ENCODE data around the gene TNNT3. TPM values are rescaled to one million over a fixed set of nuclear protein-coding genes. Genes with fewer than 3 reads are reported as not detected.

The TNNT3 gene
- total RNA-seq, 1 donor = not detected

DNA sequence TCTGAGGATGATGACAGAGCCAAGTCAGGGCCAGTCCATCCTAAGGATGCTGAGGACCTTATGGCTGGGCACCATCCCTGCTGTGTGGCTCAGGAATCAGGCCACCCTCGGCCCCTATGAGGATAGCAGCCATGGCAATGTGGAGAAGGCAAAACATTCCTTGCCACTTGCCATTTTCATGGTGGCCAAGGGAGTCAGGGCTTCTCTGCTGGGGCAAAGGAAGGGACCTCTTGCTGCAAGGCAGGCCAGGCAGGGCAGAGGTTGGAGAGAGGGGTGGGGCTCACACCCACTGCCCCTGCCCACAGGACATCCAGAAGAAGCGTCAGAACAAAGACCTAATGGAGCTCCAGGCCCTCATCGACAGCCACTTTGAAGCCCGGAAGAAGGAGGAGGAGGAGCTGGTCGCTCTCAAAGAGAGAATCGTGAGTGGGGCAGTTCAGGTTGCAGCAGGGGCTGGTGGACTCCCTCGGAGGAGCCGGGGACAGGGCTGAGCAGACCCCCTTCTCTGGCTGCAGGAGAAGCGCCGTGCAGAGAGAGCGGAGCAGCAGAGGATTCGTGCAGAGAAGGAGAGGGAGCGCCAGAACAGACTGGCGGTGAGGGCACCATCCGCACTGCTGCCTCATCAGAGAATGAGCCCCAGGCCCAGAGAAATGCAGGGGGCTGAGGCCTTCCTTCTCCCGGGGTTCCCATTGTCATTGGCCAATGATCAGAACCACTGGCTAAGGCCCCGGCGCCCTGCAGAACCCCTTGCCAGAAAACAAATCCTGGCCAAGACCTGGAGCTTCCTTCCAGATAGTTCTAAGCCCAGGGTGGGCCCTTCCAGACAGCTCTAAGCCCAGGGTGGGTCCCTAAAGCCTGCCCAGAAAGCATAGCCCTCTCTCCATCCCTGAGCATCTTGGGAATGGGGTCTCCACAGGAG lies 14.2 kb downstream of the TNNT3 start:
- TF ChIP-seq, protein P1, sequence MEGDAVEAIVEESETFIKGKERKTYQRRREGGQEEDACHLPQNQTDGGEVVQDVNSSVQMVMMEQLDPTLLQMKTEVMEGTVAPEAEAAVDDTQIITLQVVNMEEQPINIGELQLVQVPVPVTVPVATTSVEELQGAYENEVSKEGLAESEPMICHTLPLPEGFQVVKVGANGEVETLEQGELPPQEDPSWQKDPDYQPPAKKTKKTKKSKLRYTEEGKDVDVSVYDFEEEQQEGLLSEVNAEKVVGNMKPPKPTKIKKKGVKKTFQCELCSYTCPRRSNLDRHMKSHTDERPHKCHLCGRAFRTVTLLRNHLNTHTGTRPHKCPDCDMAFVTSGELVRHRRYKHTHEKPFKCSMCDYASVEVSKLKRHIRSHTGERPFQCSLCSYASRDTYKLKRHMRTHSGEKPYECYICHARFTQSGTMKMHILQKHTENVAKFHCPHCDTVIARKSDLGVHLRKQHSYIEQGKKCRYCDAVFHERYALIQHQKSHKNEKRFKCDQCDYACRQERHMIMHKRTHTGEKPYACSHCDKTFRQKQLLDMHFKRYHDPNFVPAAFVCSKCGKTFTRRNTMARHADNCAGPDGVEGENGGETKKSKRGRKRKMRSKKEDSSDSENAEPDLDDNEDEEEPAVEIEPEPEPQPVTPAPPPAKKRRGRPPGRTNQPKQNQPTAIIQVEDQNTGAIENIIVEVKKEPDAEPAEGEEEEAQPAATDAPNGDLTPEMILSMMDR (IDR thresholded peaks at IDR 0.05; ENCODE audit: insufficient read depth, low read depth, low read length) = no peak

DNA sequence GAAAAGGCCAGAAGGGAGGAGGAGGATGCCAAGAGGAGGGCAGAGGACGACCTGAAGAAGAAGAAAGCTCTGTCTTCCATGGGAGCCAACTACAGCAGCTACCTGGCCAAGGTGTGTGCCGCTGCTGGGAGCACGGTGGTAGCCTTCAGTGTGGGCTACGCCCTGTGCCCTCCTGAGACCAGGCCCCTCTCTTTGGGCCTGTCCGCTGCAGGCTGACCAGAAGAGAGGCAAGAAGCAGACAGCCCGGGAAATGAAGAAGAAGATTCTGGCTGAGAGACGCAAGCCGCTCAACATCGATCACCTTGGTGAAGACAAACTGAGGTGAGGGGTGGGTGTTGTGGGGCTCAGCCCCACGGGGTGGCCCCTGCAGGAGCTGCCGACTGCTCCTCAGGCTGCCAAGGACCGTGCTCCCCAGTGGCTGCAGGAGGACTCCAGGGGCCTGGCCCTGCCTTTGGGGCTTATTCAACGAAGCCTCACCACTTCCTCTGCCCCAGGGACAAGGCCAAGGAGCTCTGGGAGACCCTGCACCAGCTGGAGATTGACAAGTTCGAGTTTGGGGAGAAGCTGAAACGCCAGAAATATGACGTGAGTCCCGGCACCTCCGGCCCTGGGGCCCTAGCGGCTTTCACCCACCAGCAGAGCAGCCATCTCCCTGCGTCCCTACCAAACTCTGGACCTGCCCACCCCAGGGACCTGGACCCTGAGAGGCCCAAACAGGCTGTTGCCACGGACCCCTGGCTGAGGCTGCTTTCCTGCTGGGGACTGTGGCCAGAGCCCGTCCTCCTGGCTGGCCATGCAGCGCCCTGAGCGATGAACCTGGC lies 15.0 kb downstream of the TNNT3 start:
- no peak for DNase-seq (ENCODE audit: low read depth)
- H3K4me3 ChIP-seq (ENCODE audit: low read depth, low read length) = no peak overlapping the region
- TF ChIP-seq, protein P1 (IDR thresholded peaks at IDR 0.05; ENCODE audit: insufficient read depth, low read depth, low read length) = no peak

More for the DNA sequence above, 14.2 kb downstream of the TNNT3 start:
- DNase-seq (ENCODE audit: low read depth) = no peak
- H3K4me3 ChIP-seq (ENCODE audit: low read depth, low read length) = no peak overlapping the region

GRCh38 chr11:1935156-1936071 lies 15.9 kb downstream of the TNNT3 start:
- TF ChIP-seq, protein P1 (IDR thresholded peaks at IDR 0.05; ENCODE audit: insufficient read depth, low read depth, low read length) = no peak
- no peak overlapping the region for H3K4me3 ChIP-seq (ENCODE audit: low read depth, low read length)
- no peak for DNase-seq (ENCODE audit: low read depth)

DNA sequence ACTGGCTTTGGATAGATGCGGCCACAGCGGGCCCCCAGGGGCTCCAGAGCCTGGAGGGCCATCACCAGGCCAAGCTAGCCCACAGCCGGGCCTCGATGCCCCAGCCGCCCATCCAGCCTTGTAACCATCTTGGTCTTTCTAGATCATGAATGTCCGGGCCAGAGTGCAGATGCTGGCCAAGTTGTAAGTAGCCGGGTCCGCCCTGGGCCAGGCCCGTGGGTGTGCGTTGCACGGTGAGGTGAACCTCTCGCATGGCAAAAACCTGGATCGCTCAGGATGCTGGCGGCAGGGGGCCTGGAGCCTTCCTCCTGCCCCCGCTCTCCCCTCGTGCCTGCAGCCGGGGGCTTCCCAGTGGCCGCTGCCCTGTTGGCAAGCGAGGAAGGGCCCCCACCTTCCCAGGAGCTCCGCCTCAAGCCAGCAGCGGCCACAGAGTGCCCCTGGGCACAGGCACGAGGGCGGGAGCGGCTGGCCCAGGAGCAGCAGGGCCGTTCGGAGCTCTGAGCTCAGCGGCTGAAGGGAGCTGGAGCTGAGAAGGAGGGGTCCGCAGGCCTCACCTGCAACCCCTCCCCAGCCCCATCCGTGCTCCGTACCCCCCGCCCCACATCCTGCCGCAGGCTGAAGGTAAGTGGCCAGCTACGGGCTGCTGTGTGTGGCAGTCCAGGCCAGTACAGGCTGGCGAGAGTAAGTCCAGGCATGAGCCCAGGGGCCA lies 16.7 kb downstream of the TNNT3 start:
- no peak overlapping the region for H3K4me3 ChIP-seq (ENCODE audit: low read depth, low read length)
- DNase-seq (ENCODE audit: low read depth) = no peak
- TF ChIP-seq, protein P1 (IDR thresholded peaks at IDR 0.05; ENCODE audit: insufficient read depth, low read depth, low read length) = no peak

DNA sequence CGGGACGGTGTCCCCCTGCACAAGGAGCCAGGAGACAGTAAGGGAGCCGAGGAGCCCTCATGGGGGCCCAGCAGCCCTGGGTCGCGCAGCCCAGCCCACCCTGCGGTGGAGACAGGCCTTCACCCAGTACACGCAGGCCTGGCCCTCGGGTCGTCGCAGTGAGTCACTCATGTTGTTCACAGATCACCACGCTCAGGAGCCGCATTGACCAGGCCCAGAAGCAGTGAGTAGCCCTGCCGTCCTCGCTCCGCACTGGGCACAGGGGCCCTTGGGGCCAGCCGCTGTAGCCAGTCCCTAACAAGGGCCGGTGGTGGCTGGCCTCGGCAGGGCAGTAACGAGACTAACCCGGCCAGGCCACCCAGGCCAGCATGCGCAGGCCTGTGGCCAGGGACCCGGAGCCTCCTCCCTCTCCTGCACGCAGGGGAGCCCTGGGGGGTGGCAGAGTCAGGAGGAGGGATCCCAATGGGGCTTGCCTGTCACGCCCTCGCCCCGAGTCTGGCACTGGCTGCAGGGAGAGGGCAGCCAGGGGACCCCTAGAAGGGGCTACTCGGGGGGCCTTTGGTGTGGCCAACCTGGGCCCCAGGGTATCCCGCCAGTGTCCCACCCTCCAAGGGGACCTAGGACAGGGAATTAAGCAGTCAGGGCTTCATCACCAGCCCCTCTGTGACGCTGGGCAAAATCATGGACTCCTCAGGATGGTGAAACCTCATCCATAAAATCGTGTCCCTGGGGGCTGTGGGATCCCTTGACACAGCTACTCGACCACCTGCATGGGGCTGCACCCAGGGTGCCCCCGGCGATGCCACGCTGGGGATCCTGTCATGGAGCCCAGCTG lies 17.5 kb downstream of the TNNT3 start:
- TF ChIP-seq, protein P1 (IDR thresholded peaks at IDR 0.05; ENCODE audit: insufficient read depth, low read depth, low read length) = no peak
- DNase-seq (ENCODE audit: low read depth) = no peak
- no peak overlapping the region for H3K4me3 ChIP-seq (ENCODE audit: low read depth, low read length)
